CD4-positive, alpha-beta T cell (primary cell): ENCODE results near the gene STK32B. TPM values are rescaled to one million over a fixed set of nuclear protein-coding genes. Genes with fewer than 3 reads are reported as not detected.

Experiments
- ATAC-seq: fragments of 200-7000 bp; cut with Tn5 transposase; one replicate; pipeline ENCODE4 v1.10.0; 2022; ENCODE audit warnings: mild to moderate bottlenecking; ENCODE audit not compliant: poor library complexity
- CTCF ChIA-PET: fragments of 350-600 bp; sonication (Branson Sonifier 250); formaldehyde crosslinking; loops from one replicate; lab custom pipeline; 2021; ENCODE audit warnings: antibody characterized with exemption, inconsistent platforms; lab: Charles Lee
- POLR2A ChIA-PET: fragments of 350-600 bp; sonication (Branson Sonifier 250); formaldehyde crosslinking; loops from one replicate; lab custom pipeline; 2021; ENCODE audit warnings: antibody characterized with exemption, inconsistent platforms; lab: Charles Lee
- DNase-seq, 14 experiments: peaks; one replicate each; pipeline ENCODE4 v3.0.0-alpha.2; 2013 to 2020; ENCODE audit warnings: mixed read lengths in 2 of 14
- H3K27ac ChIP-seq, 2 donors: one replicate each; pipeline versions ENCODE4 v1.5.1 to v1.7.0; 2013; ENCODE audit warnings: low read length in 2 of 2, low read depth in 1 of 2, mild to moderate bottlenecking in 1 of 2
- H3K27me3 ChIP-seq, 2 experiments: 1 replicate in 1 of 2; 2 replicates in 1 of 2; pipeline versions ENCODE4 v1.6.1 to v1.7.0; 2013; ENCODE audit warnings: low read length in 2 of 2, control low read depth in 1 of 2, mild to moderate bottlenecking in 1 of 2, moderate library complexity in 1 of 2; ENCODE audit not compliant: insufficient read depth in 2 of 2, control insufficient read depth in 1 of 2
- H3K36me3 ChIP-seq: one replicate; pipeline ENCODE4 v1.6.1; 2013; ENCODE audit warnings: low read length, control low read depth; ENCODE audit not compliant: insufficient read depth
- H3K4me1 ChIP-seq: one replicate; pipeline ENCODE4 v1.6.1; 2013; ENCODE audit warnings: low read length, control low read depth; ENCODE audit not compliant: insufficient read depth
- H3K4me3 ChIP-seq: one replicate; pipeline ENCODE4 v1.5.1; 2013; ENCODE audit warnings: mild to moderate bottlenecking, low read length, moderate library complexity
- H3K9me3 ChIP-seq, 2 experiments: 1 replicate in 1 of 2; 2 replicates in 1 of 2; pipeline versions ENCODE4 v1.6.1 to v1.7.0; 2013; ENCODE audit warnings: low read length in 2 of 2, mild to moderate bottlenecking in 2 of 2, control low read depth in 1 of 2, moderate library complexity in 1 of 2; ENCODE audit not compliant: control insufficient read depth in 1 of 2, insufficient read depth in 1 of 2
- H3K27ac Mint-ChIP-seq: one replicate; pipeline ENCODE4 v1.8.0; 2020; ENCODE audit warnings: mixed read lengths
- H3K27me3 Mint-ChIP-seq: one replicate; pipeline ENCODE4 v1.8.0; 2021; ENCODE audit warnings: mixed read lengths
- H3K36me3 Mint-ChIP-seq: one replicate; pipeline ENCODE4 v1.8.0; 2021; ENCODE audit warnings: low read depth, mixed read lengths
- H3K4me1 Mint-ChIP-seq: one replicate; pipeline ENCODE4 v1.8.0; 2021; ENCODE audit warnings: low read depth, mixed read lengths
- H3K4me3 Mint-ChIP-seq: one replicate; pipeline ENCODE4 v1.8.0; 2020; ENCODE audit warnings: mild to moderate bottlenecking, mixed read lengths
- H3K9me3 Mint-ChIP-seq: one replicate; pipeline ENCODE4 v1.8.0; 2020; ENCODE audit warnings: mixed read lengths
- CTCF ChIP-seq: fragments of 200-600 bp; IDR thresholded peaks from one replicate; pipeline ENCODE4 v1.8.0; 2022; ENCODE audit warnings: antibody characterized with exemption, mild to moderate bottlenecking
- intact Hi-C, 2 experiments: fragments of 100-400 bp; cut with DNase I in 1 of 2; cut with micrococcal nuclease in 1 of 2; formaldehyde crosslinking; loops; one replicate each; pipeline versions ENCODE4 v1.15.1 to v1.9.0; 2023 to 2025; cut with DNase I, micrococcal nuclease
- total RNA-seq, 174 experiments: library from RNA in 2 of 174; stranded (reverse) in 2 of 174; gene quantifications; one replicate each; pipeline ENCODE4 v1.2.3 and lab custom pipeline; 2021 to 2026

Gene STK32B
- total RNA-seq, 2 experiments from 2014 or later: not detected

GRCh38 chr4:5341526-5341925 is 290.2 kb downstream of the STK32B start:
- H3K4me3 Mint-ChIP-seq: no peak overlapping the region

GRCh38 chr4:5355846-5356245 is 304.6 kb downstream of the STK32B start:
- POLR2A ChIA-PET: no interaction called here
- ATAC-seq (no peak), DNase-seq (no peak)
- Mint-ChIP-seq H3K4me3 (no peak overlapping the region), H3K36me3 (no peaks in the 10 kb centered on the region), H3K27ac (no peak overlapping the region), H3K4me1 (no peaks in the 10 kb centered on the region), H3K27me3 (no peaks in the 10 kb centered on the region), H3K9me3 (no peaks in the 10 kb centered on the region)
- Histone ChIP-seq H3K27me3 (no peaks in the 10 kb centered on the region), H3K4me3 (no peak overlapping the region), H3K9me3 (no peaks in the 10 kb centered on the region), H3K4me1 (no peaks in the 10 kb centered on the region), H3K36me3 (no peaks in the 10 kb centered on the region), H3K27ac (no peak overlapping the region)
- intact Hi-C loops: no loop called here
- CTCF ChIA-PET: no interaction called here
- no peak for TF ChIP-seq CTCF

More at GRCh38 chr4:5341526-5341925, 290.2 kb downstream of the STK32B start:
- no peaks in the 10 kb centered on the region for H3K27me3 ChIP-seq
- DNase-seq (no peak), ATAC-seq (no peak)
- CTCF ChIA-PET: no interaction called here
- H3K4me3 ChIP-seq: no peak overlapping the region
- H3K36me3 Mint-ChIP-seq: no peaks in the 10 kb centered on the region
- H3K27ac ChIP-seq: no peak overlapping the region
- H3K27me3 Mint-ChIP-seq: no peaks in the 10 kb centered on the region
- H3K36me3 ChIP-seq: no peaks in the 10 kb centered on the region
- no peaks in the 10 kb centered on the region for H3K4me1 ChIP-seq
- peaks cover 0 to 4% of the 10 kb centered on the region in 2 experiments for H3K9me3 ChIP-seq
- TF ChIP-seq CTCF: no peak
- no peak overlapping the region for H3K27ac Mint-ChIP-seq
- intact Hi-C loops: no loop called here
- H3K4me1 Mint-ChIP-seq: no peaks in the 10 kb centered on the region
- H3K9me3 Mint-ChIP-seq: peaks cover 7% of the 10 kb centered on the region
- POLR2A ChIA-PET: no interaction called here

GRCh38 chr4:5357870-5358269 is 306.6 kb downstream of the STK32B start:
- intact Hi-C loops: no loop called here
- H3K27me3 ChIP-seq: no peaks in the 10 kb centered on the region
- ChIA-PET POLR2A (no interaction called here), CTCF (no interaction called here)
- H3K27ac ChIP-seq: no peak overlapping the region
- no peaks in the 10 kb centered on the region for H3K9me3 ChIP-seq
- no peaks in the 10 kb centered on the region for H3K4me1 ChIP-seq
- DNase-seq (no peak), ATAC-seq (no peak)
- H3K4me3 ChIP-seq: no peak overlapping the region
- no peaks in the 10 kb centered on the region for H3K36me3 ChIP-seq
- Mint-ChIP-seq H3K27ac (no peak overlapping the region), H3K4me1 (no peaks in the 10 kb centered on the region), H3K9me3 (no peaks in the 10 kb centered on the region), H3K27me3 (no peaks in the 10 kb centered on the region), H3K36me3 (no peaks in the 10 kb centered on the region), H3K4me3 (no peak overlapping the region)
- no peak for TF ChIP-seq CTCF
